ENCODE measurements around the gene LIPE. TPM values are rescaled to one million over a fixed set of nuclear protein-coding genes. Genes with fewer than 3 reads are reported as not detected.

Gene LIPE
- polyA plus RNA-seq, 1 donor (not counting 4 experiments of a cell fraction or from before 2014, with no cell fraction given), result 6.1 TPM

GRCh38 chr19:42459926-42460325 is 32.7 kb upstream of the LIPE start:
- Histone ChIP-seq H3K4me1 (ENCODE audit: control insufficient read depth, extremely low read depth, insufficient read depth, low read length) (peaks cover 11% of the 10 kb centered on the region), H3K9me1 (ENCODE audit: control insufficient read depth, extremely low read depth, insufficient read depth, low read length) (no peaks in the 10 kb centered on the region), H2AFZ (ENCODE audit: control insufficient read depth, low read length) (no peak overlapping the region), H3K4me2 (ENCODE audit: control insufficient read depth, extremely low read depth, insufficient read depth, low read depth, low read length) (no peak overlapping the region), H3K4me3 (ENCODE audit: control insufficient read depth in 2 of 3, extremely low read depth in 1 of 3, insufficient read depth in 2 of 3, low read depth in 1 of 3, low read length in 3 of 3) (no peak overlapping the region), H3K79me2 (ENCODE audit: control insufficient read depth, insufficient read depth, low read length) (no peaks in the 10 kb centered on the region), H4K20me1 (ENCODE audit: control insufficient read depth, extremely low read depth, insufficient read depth, low read length) (no peaks in the 10 kb centered on the region), H3K9ac (ENCODE audit: control insufficient read depth, extremely low read depth, insufficient read depth, low read length) (no peak overlapping the region), H3K27me3 (ENCODE audit: control insufficient read depth, extremely low read depth, insufficient read depth, low read length) (no peaks in the 10 kb centered on the region), H3K27ac (ENCODE audit: control insufficient read depth, insufficient read depth, low read length) (no peak overlapping the region), H3K36me3 (ENCODE audit: control insufficient read depth in 2 of 2, extremely low read depth in 1 of 2, insufficient read depth in 2 of 2, low read length in 2 of 2) (no peaks in the 10 kb centered on the region), H3K9me3 (ENCODE audit: control insufficient read depth, low read depth, low read length) (no peaks in the 10 kb centered on the region)
- DNase-seq (ENCODE audit: low read depth, low spot score) (no peak), FAIRE-seq (no peak)
- dilution Hi-C loops (cut with MboI; ENCODE audit: extremely low pct_ligation_motif_present, low sequenced_read_pairs), result no loop called here
- no peak for TF ChIP-seq EZH2 (IDR thresholded peaks at IDR 0.05; ENCODE audit: low read length)
- no peak for TF ChIP-seq CTCF (optimal IDR thresholded peaks at IDR 0.05 in 1 of 3, IDR thresholded peaks at IDR 0.05 in 1 of 3, conservative IDR thresholded peaks at IDR 0.05 in 1 of 3; ENCODE audit: extremely low read depth in 1 of 3, insufficient read depth in 2 of 3, low read length in 3 of 3)

GRCh38 chr19:42455621-42456081 is 28.5 kb upstream of the LIPE start:
- no peak overlapping the region for H2AFZ ChIP-seq (ENCODE audit: control insufficient read depth, low read length)
- no peaks in the 10 kb centered on the region for H3K9me1 ChIP-seq (ENCODE audit: control insufficient read depth, extremely low read depth, insufficient read depth, low read length)
- H3K9me3 ChIP-seq (ENCODE audit: control insufficient read depth, low read depth, low read length), result no peaks in the 10 kb centered on the region
- no peak overlapping the region for H3K27ac ChIP-seq (ENCODE audit: control insufficient read depth, insufficient read depth, low read length)
- H3K4me3 ChIP-seq (ENCODE audit: control insufficient read depth in 2 of 3, extremely low read depth in 1 of 3, insufficient read depth in 2 of 3, low read depth in 1 of 3, low read length in 3 of 3), result no peak overlapping the region
- H3K36me3 ChIP-seq (ENCODE audit: control insufficient read depth in 2 of 2, extremely low read depth in 1 of 2, insufficient read depth in 2 of 2, low read length in 2 of 2), result no peaks in the 10 kb centered on the region
- no peaks in the 10 kb centered on the region for H3K79me2 ChIP-seq (ENCODE audit: control insufficient read depth, insufficient read depth, low read length)
- H3K9ac ChIP-seq (ENCODE audit: control insufficient read depth, extremely low read depth, insufficient read depth, low read length), result no peak overlapping the region
- no peaks in the 10 kb centered on the region for H3K27me3 ChIP-seq (ENCODE audit: control insufficient read depth, extremely low read depth, insufficient read depth, low read length)
- H3K4me1 ChIP-seq (ENCODE audit: control insufficient read depth, extremely low read depth, insufficient read depth, low read length), result peaks cover 11% of the 10 kb centered on the region
- dilution Hi-C loops (cut with MboI; ENCODE audit: extremely low pct_ligation_motif_present, low sequenced_read_pairs), result no loop called here
- no peaks in the 10 kb centered on the region for H4K20me1 ChIP-seq (ENCODE audit: control insufficient read depth, extremely low read depth, insufficient read depth, low read length)
- peak overlapping the region; percentile 20 for H3K4me2 ChIP-seq (ENCODE audit: control insufficient read depth, extremely low read depth, insufficient read depth, low read depth, low read length)
- DNase-seq (ENCODE audit: low read depth, low spot score), result peak; percentile 91
- no peak for TF ChIP-seq CTCF (optimal IDR thresholded peaks at IDR 0.05 in 1 of 3, IDR thresholded peaks at IDR 0.05 in 1 of 3, conservative IDR thresholded peaks at IDR 0.05 in 1 of 3; ENCODE audit: extremely low read depth in 1 of 3, insufficient read depth in 2 of 3, low read length in 3 of 3)
- TF ChIP-seq EZH2 (IDR thresholded peaks at IDR 0.05; ENCODE audit: low read length), result no peak
- FAIRE-seq, result peak; percentile 99

Measured in keratinocyte (primary cell).